ENCODE results near the gene KATNAL1.

KATNAL1 gene

GRCh38 chr13:30193279-30194234, 113.8 kb downstream of the KATNAL1 start:
- TF ChIP-seq, protein P1, sequence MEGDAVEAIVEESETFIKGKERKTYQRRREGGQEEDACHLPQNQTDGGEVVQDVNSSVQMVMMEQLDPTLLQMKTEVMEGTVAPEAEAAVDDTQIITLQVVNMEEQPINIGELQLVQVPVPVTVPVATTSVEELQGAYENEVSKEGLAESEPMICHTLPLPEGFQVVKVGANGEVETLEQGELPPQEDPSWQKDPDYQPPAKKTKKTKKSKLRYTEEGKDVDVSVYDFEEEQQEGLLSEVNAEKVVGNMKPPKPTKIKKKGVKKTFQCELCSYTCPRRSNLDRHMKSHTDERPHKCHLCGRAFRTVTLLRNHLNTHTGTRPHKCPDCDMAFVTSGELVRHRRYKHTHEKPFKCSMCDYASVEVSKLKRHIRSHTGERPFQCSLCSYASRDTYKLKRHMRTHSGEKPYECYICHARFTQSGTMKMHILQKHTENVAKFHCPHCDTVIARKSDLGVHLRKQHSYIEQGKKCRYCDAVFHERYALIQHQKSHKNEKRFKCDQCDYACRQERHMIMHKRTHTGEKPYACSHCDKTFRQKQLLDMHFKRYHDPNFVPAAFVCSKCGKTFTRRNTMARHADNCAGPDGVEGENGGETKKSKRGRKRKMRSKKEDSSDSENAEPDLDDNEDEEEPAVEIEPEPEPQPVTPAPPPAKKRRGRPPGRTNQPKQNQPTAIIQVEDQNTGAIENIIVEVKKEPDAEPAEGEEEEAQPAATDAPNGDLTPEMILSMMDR (conservative IDR thresholded peaks at IDR 0.05; ENCODE audit: low read depth), result no peak
- ChIA-PET POLR2A (ENCODE audit: low non-redundant PET) (no interaction called here), CTCF (no interaction called here)
- H3K27ac ChIP-seq, result no peak overlapping the region
- no peak for DNase-seq (ENCODE audit: low spot score)

DNA sequence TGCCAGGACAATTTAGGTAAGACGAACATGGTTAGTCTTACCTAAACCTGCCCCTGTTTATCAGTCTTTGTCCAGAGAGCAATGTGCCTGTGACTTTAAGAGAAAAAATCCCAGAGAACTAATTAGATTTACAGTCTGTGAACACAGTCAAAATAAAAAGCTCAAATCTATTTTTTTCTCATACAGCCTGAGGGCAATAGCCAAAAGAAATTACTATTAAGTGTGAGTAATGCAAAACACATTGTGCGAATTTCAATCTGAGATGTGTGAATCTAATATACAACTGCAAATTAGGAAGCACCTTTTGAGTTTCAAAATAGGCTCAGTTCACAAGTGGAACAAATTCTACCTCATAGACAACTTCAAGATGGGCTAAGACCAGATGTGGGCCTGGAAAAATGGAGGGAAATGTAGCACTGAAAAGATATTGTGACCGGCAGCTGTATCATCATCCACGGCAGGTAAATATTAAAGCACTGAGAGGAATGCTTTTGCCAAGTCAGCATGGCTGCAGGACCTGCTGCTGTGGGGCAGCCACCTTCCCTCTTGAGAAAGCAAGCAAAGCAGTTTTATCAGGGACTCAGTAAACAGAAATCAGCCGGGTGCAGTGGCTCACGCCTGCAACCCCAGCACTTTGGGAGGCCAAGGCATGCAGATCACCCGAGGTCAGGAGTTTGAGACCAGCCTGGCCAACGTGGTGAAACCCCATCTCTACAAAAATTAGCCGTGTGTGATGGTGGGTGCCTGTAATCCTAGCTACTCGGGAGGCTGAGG, 114.8 kb downstream of the KATNAL1 start:
- POLR2A ChIA-PET (ENCODE audit: low non-redundant PET), result no interaction called here
- H3K27ac ChIP-seq, result no peak overlapping the region
- CTCF ChIA-PET, result interaction anchor here (0.5 kb wide), 1 partner anchor 53 kb away, joined by 3 read pairs; no protein-coding TSS in a partner anchor
- no peak for DNase-seq (ENCODE audit: low spot score)
- TF ChIP-seq, protein P1 (conservative IDR thresholded peaks at IDR 0.05; ENCODE audit: low read depth), result no peak

DNA sequence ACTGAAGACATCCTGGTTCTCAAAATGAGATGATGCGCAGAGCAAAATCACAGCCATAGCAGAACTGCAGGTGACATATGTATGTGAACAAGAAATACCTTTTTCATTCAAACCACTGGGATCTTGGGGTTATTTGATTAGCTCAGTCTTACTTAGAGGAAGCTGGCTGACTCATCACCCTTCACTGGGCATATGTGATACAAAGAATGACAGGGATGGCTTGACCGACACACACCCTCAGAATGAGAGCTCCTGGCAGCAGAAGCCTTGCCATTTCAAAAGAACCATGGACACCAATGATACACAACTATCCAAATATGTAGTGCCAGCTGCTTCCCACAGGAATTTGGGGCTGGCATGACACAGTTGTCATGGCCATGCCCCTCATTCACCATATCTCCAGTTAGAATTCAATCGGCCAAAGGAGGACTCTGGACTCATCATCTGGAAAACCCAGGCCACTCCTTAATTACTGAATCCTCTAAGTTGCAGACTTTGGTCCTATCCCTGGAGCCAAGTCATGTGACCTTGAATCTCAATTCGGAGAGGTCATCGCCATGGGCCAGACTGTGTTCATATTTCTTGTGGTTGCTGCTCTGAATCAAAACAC, 115.8 kb downstream of the KATNAL1 start:
- POLR2A ChIA-PET (ENCODE audit: low non-redundant PET), result no interaction called here
- DNase-seq (ENCODE audit: low spot score), result peak; percentile 8
- TF ChIP-seq, protein P1 (conservative IDR thresholded peaks at IDR 0.05; ENCODE audit: low read depth), result no peak
- CTCF ChIA-PET, result interaction anchor here (0.5 to 1.0 kb wide), 3 partner anchors 16 to 38 kb away, joined by 3 to 6 read pairs (median 3); no protein-coding TSS in a partner anchor
- no peak overlapping the region for H3K27ac ChIP-seq

DNA sequence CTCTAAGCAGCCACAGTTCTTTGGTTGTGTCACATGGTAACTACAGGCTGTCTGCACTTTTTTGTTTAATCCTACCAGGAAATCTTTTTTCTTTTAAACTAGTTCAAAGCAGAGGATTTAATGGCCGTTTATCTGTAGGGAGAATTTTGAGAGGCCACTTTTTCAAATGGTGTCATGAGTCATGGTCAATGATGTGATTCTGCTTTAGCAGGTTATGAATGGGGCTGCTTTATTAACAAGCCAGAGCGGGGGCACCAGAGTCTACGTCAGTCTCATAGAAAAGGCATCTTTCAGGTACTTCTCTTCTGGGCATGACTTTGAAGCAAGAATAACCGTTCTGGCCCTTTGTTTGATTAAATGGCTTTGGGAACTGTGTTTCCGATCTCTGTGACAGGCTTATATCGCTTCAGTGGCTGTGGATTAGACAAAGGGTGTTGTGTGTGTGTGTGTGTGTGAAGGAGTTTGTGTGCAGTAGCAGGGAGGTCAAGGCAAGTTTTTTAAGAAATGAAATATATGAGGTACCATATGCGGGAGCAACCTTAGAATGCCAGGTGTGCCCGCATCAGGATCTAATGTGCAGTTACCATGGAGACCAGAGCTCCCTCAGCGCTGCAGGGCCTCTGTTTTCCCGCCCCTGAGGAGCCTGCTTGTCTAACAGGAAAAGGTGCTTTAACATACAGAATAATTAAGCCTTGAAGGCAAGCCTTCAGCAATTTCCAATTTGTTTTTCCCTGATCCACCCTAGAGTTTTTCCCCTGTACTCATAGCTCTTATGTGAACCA, 120.5 kb downstream of the KATNAL1 start:
- CTCF ChIA-PET, result no interaction called here
- no peak overlapping the region for H3K27ac ChIP-seq
- POLR2A ChIA-PET (ENCODE audit: low non-redundant PET), result no interaction called here
- TF ChIP-seq, protein P1 (conservative IDR thresholded peaks at IDR 0.05; ENCODE audit: low read depth), result no peak
- DNase-seq (ENCODE audit: low spot score), result no peak

DNA sequence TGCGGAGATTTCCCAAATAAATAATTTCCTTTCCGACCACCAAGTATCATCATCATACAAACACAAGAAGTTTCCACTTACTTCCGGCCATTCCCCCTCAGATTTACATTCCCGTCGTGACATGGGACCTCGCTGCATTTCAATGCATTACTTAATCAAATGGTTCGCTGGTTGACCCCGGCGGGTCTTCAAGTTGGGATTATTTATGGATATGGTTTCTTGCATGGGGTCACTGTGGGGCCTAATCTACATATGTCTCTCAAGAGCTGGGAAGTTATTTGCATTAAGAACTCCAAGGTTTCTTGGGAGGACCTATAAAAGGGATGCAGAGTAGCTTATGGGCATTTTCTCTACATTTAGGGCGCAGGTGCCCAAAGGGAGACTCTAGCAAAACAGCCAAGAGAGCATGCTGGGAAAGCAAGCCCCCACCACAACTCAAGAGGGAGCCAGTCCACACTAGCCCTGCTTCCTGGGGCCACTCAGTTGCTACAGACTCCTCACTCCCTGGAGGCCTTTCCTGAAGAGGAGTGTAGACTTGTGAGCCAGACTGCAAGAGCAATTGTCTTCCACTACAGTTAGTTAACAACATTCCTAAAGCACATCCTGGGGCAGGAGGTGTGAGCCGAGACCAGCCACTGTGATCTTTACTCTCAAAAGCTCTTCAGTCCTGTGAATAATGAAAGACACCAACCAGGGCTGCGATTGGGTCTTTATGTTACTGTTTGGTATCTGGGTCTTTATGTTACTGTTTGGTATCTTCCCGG, 125.3 kb downstream of the KATNAL1 start:
- no peak for DNase-seq (ENCODE audit: low spot score)
- ChIA-PET CTCF (no interaction called here), POLR2A (ENCODE audit: low non-redundant PET) (no interaction called here)
- no peak overlapping the region for H3K27ac ChIP-seq
- TF ChIP-seq, protein P1 (conservative IDR thresholded peaks at IDR 0.05; ENCODE audit: low read depth), result no peak

Measured in RWPE1 (cell line).